GM19193 (cell line): Measurements from ENCODE around the gene UBB.

Source experiments
- POLR2A ChIP-seq: IDR thresholded peaks from 4 replicates; pipeline ENCODE4 v1.6.1; 2011; ENCODE audit not compliant: insufficient read depth, insufficient read length; ENCODE audit errors: extremely low read depth

UBB gene

DNA sequence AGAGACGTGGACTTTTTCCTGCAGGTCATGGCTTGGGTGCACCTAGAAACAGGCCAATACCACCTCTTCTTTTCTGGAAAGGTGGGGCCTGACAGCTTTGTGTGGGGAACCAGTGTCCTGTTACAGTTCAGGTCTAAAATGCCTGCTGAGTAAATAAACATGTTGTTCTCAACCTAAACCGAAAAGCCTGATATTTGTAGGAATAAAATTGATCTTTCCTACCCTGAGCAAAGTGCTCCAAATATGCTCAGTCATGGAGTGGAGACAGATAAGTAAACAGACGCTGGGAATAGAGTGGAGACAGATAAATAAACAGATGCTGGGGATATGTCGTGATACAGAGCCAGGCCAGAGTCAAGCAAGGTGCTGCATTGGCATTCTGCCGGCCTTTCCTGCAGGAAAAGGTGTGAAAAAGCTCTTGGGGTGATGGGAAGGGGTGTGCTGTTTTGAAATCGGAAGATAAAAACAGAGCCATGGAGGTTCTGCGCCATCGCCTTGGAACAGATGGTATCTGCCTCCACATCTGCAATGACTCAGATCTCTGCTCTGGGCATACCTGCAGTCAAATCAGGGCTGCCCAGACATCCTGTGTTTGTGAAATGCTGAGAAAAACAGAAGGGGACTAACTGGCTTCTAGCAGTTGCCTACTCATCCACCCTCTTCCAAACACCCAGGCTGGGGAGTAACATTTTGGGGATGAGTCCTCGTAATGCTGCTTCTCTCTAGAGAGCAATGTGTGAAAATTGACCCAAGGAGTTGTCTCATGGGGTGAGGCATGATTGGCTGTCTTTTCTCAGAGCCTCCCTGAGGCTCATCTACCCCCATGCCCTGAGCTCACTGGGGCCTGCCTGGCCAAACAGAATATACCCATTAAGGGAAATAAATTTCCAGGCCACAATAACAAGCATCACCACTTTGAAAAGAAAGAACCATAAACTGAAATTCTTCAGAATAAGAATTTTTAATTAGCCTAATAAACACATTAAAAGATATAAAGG lies 17.7 kb downstream of the UBB start:
- TF ChIP-seq POLR2A, result peak; percentile 21

DNA sequence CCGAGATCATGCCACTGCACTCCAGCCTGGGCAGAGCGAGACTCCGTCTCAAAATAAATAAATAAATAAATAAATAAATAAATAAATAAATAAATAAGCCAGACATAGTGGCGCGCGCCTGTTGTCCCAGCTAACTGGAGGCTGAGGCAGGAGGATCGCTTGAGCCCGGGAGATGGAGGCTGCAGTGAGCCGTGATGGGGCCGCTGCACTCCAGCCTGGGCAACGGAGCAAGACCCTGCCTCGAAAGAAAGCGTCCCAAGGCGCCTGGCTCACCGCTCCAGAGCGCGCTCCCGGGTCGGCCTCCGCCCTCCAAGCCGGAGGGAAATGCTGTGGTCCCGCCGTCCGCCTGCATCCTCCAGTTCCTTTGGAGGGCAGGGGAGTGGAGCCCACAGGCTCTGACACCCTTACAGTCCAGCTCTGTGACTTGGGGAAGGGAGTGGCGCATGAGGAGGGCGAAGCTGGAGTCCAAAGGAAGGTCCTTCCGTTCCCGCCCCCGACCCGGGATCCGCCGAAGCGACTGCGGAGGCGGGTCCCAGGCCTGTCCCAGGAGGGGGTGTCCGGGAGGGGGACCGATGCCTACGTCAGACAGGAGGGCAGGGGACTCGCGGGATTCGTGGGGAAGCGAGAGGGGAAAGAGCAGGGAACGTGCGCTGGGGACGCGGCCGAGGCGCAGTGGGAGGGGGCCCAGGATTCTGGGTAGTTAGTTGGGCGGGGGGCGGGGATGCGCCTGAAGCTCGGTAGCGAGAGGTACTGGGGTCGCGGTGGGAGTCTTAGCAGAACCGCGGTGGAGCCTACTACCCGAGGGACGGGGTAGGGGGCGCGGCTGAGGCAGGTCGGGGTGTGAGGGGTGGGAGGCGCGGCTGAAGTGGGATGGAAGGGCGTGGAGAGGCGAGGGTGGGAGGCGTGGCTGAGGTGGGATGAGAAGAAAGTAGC lies 26.1 kb downstream of the UBB start:
- peak; percentile 13 for TF ChIP-seq POLR2A

DNA sequence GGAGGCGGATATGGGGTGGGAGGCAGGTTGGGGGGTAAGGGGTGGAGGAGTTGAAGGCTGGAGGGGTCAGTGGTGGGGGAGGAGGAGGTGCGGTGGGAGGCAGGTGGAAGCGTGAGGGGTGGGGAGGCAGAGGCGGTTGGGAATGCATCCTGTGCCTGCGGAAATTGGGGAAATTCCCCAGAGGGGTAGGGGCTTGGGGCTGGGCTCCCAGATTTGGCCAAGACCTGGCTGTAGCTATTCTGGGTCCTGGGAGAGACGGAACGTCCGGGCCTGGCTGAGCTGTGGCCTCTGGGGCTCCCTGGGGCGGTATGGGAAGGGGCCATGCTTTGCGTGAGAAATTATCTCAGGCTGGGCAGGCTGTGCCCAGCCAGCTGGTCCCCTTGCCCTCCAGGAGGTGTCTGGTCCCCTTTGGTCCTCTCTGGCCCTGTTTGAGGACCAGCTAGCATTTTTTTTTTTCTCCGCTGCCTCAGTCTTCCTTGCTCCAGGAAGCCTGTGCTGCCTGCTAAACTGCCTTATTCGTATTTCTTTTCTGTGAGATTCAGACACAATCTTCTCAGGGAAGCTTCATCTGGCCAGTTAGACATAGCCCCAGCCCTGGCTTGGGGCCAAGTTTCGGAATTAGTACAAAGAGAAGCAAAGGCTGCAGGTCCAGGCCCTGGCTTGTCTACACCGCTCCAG lies 27.2 kb downstream of the UBB start:
- TF ChIP-seq POLR2A, result peak; percentile 31

- TF ChIP-seq POLR2A, result peak; percentile 58
These were observed 34.4 kb downstream of the UBB start, which contains the start of gene TRPV2 for GRCh38 chr17:16415031-16415924. TSS of gene TRPV2 (plus strand) at chr17:16415571. CDS start at chr17:16417669, 2,098 bp downstream.

DNA sequence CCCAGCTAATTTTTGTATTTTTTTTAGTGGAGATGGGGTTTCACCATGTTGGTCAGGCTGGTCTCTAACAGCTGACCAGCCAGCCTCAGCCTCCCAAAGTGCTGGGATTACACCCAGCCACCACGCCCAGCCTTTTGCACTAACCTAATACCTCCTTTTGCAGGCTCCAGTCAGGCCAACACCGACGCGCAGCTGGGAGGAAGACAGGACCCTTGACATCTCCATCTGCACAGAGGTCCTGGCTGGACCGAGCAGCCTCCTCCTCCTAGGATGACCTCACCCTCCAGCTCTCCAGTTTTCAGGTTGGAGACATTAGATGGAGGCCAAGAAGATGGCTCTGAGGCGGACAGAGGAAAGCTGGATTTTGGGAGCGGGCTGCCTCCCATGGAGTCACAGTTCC lies 36.5 kb downstream of the UBB start:
- TF ChIP-seq POLR2A, result no peak

- no peak for TF ChIP-seq POLR2A
These were observed 37.2 kb downstream of the UBB start for GRCh38 chr17:16417896-16418684.

DNA sequence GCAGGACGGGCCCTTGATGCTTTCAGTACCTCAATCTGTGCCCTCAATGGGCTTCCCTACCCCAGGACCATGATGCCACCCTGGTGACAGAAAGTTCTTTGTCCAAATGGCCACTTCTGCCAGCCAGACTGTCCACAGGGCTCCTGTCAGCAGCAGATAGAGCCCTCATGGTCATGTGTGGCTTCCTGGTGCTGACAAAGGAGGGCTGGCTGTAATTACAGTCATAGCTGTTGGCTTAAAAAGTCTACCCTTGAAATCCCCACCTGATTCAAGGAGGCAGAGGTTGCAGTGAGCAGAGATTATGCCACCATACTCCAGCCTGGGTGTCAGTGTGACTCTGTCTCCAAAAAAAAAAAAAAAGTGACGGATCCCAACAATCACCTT lies 37.8 kb downstream of the UBB start:
- TF ChIP-seq POLR2A, result no peak

DNA sequence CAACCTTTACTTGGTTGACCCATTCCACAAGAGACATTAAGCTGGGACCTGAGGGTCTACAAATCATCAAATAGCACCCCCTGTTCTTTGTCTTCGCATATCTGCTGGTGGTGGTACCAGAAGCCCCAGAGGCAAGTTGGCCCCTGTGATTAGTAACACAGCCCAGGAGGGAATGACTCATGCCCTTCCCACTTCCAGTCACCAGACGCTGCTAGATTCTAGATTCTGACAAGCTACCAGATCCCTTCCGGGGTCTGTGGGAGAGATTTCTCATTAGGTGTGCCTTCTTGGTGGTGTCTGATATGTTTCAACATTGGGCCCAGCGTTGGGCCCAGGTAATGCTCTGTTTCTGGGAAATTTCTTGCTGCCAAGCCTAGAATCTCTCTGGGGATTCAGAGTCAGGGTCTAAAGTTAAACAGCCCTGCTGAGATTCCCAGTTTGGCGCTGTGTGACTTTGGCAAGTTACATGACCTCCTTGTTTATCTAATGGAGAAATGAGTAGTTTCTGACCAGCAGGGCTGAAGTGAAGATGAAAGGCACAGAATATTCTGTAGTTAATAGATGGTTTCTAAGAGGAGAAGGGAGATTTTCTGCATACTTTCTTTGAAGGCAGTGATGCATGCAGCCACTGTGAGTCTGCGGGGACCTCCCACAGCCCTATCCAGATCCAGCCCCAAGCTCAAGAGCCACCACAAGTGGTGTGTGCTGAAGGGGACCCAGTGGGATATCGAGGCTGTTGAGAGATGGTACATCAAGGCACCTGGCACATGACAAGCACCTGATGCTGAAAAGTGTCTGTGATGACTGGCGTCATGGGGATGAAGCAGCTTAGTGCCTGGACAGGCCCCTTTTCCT lies 38.4 kb downstream of the UBB start:
- TF ChIP-seq POLR2A, result peak; percentile 32

DNA sequence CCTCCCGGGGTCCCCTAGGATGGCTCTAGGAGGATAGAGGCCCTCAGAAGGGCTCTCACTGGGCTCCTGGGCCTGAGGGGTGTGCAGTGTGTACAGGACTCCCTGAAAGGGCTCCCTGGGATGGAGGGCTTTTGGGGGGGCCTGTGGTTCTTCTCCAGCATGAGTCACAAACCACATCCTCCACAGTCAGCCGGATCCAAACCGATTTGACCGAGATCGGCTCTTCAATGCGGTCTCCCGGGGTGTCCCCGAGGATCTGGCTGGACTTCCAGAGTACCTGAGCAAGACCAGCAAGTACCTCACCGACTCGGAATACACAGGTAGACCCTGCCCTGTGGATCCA lies 39.0 kb downstream of the UBB start:
- TF ChIP-seq POLR2A, result no peak

- no peak for TF ChIP-seq POLR2A
These were observed 41.5 kb downstream of the UBB start for GRCh38 chr17:16422416-16422815.

DNA sequence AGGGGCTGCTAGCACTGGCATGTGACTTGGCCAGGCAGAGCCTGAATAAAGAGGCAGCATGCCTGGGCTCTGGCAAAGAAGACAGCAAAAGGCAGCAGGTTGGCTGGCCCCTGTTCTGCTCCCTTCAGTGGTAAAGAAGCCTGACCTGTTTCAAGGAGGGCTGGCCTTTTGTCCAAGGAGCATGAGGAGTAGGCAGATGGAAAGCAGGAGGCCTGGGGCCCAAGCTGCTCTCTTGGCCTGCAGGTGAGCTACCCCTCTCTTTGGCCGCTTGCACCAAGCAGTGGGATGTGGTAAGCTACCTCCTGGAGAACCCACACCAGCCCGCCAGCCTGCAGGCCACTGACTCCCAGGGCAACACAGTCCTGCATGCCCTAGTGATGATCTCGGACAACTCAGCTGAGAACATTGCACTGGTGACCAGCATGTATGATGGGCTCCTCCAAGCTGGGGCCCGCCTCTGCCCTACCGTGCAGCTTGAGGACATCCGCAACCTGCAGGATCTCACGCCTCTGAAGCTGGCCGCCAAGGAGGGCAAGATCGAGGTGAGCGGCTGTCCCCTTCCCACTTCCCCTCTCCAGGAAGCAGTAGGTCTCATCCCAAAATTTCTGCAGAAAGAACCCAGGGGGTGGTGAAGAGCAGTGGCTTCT lies 42.5 kb downstream of the UBB start:
- TF ChIP-seq POLR2A, result no peak

GRCh38 chr17:16425202-16425601 lies 44.3 kb downstream of the UBB start:
- TF ChIP-seq POLR2A, result no peak
